GM15510 (cell line): ENCODE results near the gene CD200R1.

Source experiments
- POLR2A ChIP-seq: IDR thresholded peaks from 3 replicates; pipeline ENCODE4 v1.6.1; 2011; ENCODE audit warnings: borderline replicate concordance; ENCODE audit not compliant: insufficient read length; ENCODE audit errors: extremely low read depth

Gene CD200R1

GRCh38 chr3:112987710-112988334 is 12.9 kb upstream of the CD200R1 start:
- no peak for TF ChIP-seq POLR2A

DNA sequence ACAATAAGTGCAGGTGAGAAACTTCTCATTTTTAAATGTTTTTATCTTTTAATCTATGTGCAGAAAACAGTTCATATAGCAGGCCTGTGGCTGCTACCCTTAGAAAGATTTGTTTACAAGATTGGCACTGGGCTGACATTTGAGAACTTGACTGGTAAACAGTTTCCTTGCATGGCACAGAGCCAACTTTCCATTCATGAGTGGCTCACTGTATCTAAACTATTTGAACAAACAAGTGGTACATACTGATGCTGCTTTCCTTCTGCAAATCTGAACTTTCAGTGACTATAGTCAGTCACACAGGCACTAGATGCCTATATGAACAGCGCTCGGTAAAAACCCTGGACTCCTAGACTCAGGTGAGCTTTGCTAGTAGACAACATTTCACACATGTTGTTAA is 9.6 kb upstream of the CD200R1 start:
- TF ChIP-seq POLR2A = no peak

DNA sequence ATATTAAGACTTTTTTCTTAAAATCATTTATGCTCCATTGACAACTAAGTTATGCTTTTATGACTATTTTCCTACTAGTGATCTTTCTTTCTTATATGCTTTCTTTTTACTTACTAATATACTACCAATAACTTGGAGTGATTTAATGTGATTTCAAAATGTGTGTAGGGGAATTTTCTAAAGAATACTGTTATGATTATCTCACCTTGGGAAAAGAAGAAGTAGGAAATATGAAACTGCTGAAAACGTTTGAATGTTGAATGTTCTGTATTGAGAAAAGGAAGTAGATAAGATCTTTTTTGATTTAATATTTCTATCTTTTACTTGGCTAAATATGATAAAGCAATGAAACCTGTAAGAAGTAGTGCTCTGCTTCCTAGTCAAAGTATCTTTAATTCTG is 7.8 kb upstream of the CD200R1 start:
- no peak for TF ChIP-seq POLR2A

- TF ChIP-seq POLR2A = no peak
Observed at GRCh38 chr3:112980080-112980479, 5.2 kb upstream of the CD200R1 start.

- TF ChIP-seq POLR2A = no peak
Observed at GRCh38 chr3:112979244-112979832, 4.4 kb upstream of the CD200R1 start.

DNA sequence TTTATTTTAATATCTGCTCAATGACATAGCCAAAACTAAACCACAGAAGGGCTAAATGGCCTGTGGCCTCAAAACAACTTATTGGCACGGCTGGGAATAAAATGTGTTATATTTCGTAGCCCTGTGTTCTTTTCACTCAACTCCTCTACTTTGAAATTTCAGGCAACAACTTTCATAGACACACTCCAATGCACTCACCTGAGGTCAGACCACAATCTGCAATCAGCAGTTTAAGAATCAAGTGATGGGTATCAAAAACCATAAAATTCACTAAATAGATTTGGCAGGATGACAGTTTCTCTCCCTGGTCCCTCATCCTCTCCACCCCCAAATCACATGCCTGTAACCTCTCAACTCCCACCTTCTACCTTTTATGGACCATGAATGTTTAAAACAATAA is 2.0 kb upstream of the CD200R1 start:
- no peak for TF ChIP-seq POLR2A

DNA sequence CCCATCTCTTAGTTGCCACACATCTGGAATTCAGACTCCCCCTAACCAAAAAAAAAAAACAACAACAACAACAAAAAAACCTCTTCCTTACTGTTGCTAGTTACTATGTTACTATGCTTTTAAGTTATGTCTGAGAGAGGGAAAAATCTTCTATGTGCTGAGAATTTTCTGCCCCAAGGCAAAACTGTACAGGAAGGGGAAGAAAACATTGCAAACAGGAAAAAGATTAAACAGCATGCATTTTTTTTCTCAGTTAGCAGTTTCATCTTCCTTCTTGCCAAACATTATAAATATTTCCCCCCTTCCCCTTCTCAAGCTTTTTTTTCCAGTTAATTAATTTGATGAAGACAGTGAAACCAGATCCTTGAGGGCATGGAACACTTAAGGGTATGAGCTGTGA is 1.1 kb upstream of the CD200R1 start:
- TF ChIP-seq POLR2A = no peak

- no peak for TF ChIP-seq POLR2A
Observed at GRCh38 chr3:112974178-112974517, 755 bp downstream of the CD200R1 start.

DNA sequence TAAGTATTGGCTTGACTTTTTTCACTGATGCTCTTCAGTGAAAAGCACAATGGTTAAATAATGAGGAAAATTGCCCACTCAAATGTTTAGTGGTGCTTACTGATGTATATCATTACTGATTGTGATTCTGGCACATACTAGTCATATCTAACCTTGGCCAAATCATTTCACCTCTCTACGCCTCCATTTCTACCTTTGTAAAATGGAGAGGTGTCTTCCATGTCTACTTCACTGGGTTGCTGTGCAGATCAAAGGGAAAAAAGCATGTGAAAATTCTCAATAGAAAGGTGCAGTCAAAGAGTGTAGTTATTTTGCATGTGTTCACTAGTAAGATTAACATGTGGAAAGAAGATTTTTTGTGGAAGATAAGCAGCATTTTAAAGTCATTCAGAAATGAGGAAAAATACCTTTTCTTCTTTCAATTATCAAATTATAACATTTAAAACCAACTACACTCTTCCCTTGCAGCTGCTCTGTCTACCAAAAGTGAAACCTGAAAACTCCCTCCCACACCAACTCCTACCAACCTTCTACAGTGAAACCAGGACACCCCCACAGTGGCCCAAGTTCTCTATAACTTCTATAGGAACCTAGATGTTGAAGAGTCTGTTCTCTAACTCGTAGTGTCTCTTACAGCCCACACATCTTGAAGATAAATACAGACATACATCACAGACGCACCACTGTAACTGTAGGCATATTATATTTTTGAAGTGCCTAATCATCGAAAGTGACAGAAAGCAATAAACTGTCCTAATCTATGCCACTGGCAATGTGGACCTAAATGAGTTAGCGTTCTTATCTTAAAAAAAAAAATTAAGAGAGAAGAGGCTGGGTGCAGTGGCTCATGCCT is 1.4 kb downstream of the CD200R1 start:
- TF ChIP-seq POLR2A = no peak

GRCh38 chr3:112972158-112972557 is 2.7 kb downstream of the CD200R1 start:
- TF ChIP-seq POLR2A = no peak

DNA sequence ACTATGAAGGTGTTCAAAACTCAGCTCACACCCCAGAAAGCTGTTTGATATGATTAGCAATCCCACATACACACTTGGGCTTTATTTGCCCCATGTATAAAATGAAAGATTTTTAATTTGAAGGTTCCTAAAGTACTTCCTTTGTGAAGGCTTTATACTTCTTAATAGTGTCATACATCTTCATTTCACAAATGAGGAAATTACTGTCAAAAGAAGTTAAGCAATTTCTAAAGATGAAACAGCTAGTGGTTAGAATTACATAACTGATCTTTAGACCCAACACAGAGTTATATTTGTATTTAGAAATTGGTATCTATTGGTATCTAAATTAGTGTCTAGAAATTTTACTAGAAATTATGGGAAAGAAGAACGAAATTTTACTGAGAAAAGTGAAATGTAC is 7.1 kb downstream of the CD200R1 start:
- TF ChIP-seq POLR2A = no peak

DNA sequence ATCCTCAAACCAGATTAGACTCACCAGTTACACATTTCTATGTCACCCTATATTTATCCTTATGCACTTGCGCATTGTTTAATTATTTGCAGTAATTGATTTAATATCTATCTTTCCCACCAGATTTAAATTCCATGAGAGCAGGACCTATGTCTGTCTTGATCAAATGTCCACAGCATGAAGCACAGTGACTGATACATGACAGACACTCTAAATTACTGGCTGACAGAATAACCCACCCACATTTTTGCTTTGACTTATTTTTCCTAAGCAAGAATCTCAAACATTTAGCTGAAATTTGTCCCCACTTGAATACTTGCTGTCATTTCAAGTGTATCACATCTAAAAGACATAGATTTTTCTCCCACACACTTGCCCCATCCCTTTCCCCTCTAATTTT is 7.5 kb downstream of the CD200R1 start:
- TF ChIP-seq POLR2A = no peak

DNA sequence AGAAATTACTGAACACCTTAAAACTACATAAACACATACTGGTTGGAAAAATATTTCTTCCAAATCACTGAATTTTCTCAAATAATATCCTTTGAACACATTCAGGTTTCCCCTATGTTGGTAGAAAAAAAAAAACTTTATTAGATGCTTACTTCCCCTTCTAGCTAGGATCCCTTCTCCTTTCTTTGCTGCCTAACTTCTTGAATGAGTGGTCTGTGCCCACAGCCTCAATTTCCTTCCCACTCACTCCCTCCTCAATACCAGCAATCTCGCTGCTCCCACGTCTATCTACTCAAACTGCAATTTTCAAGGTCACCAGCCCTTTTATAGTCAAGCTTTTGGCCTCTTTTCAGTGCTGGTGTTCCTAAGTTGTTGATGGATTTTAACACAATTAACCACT is 8.3 kb downstream of the CD200R1 start:
- TF ChIP-seq POLR2A = no peak

- TF ChIP-seq POLR2A = no peak
Observed at GRCh38 chr3:112965656-112966055, 9.2 kb downstream of the CD200R1 start.

- no peak for TF ChIP-seq POLR2A
Observed at GRCh38 chr3:112963683-112964082, 11.2 kb downstream of the CD200R1 start.
